Activated T-cell treated with anti-CD3 and anti-CD28 coated beads, Interleukin-2, amount 50 U/mL, for 24 hours (primary cell): ENCODE data around the gene AGPAT4.
"Not testable (repeated sequence)": the region's sequence is repeated elsewhere in the genome, so short reads cannot be mapped to it uniquely, and the experiment has no call there.

Experiments used
- DNase-seq: peaks from one replicate; pipeline ENCODE4 v3.0.0-alpha.2; 2020
- H3K27ac Mint-ChIP-seq: 2 replicates; pipeline ENCODE4 v1.8.0; 2020; ENCODE audit warnings: mild to moderate bottlenecking, mixed read lengths
- H3K27me3 Mint-ChIP-seq: 2 replicates; pipeline ENCODE4 v1.8.0; 2020; ENCODE audit warnings: mixed read lengths
- H3K36me3 Mint-ChIP-seq: 2 replicates; pipeline ENCODE4 v1.8.0; 2020; ENCODE audit warnings: low read depth, mixed read lengths
- H3K4me1 Mint-ChIP-seq: 2 replicates; pipeline ENCODE4 v1.8.0; 2020; ENCODE audit warnings: low read depth, mixed read lengths
- H3K4me3 Mint-ChIP-seq: 2 replicates; pipeline ENCODE4 v1.8.0; 2020; ENCODE audit warnings: mild to moderate bottlenecking, moderate library complexity, mixed read lengths
- H3K9me3 Mint-ChIP-seq: 2 replicates; pipeline ENCODE4 v1.8.0; 2020; ENCODE audit warnings: mixed read lengths

AGPAT4 gene

DNA sequence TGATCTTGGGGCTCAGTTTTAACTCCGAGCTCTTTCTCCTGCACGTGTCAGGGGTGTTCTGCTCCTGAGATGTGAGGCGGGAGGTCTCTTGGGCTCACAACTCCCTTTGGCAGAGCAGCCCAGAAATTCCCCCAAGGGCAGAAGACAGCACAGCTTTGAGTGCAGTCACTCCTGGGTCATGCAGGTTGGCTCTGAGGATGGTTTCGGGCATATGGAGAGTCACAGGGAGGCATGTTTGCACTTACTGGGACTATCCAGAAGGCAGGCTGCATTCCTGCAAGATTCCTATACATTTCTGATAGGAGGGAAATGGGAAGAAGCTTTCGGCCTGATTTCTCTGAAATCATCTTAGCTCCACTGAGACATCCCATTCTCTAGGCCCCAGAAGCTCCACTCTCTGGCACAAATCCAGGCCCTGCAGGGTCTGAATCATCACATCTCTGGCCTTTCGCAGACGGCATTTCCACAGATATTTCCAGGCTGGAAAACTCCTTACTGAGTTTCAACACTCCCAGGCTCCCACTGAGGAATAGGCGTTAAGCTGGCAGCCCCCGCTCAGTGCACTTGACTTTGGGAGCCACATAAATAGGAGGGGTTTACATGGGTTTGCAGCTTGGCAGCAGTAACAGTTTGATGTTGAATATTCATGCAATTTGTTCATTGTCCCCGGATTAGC lies 39.7 kb downstream of the AGPAT4 start:
- no peaks in the 10 kb centered on the region for H3K27me3 Mint-ChIP-seq
- no peak overlapping the region for H3K27ac Mint-ChIP-seq
- no peak overlapping the region for H3K4me3 Mint-ChIP-seq
- no peaks in the 10 kb centered on the region for H3K9me3 Mint-ChIP-seq
- H3K36me3 Mint-ChIP-seq: peaks cover 14% of the 10 kb centered on the region
- H3K4me1 Mint-ChIP-seq: peaks cover 22% of the 10 kb centered on the region
- no peak for DNase-seq

DNA sequence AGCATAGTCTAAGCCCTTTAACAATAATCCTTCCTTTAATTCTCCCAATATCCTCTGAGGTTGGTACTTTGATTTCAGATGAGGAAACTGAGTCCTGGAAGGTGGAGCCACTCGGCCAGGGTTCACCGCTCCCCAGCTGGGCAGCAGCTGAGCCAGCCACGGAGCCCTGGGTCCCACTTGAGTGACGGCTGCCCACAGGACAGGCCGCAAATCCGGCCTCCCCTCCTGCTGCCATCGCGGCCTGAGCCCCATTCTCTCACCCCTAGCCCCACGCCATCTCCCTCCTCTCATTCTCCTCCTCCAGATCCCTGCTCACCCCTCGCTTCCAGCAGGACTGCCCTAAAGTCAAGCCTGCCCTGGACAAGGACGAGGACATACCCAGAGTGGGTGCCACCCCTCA lies 41.4 kb downstream of the AGPAT4 start:
- no peak overlapping the region for H3K4me3 Mint-ChIP-seq
- H3K27ac Mint-ChIP-seq: no peak overlapping the region
- H3K36me3 Mint-ChIP-seq: peaks cover 20% of the 10 kb centered on the region
- H3K9me3 Mint-ChIP-seq: no peaks in the 10 kb centered on the region
- H3K27me3 Mint-ChIP-seq: no peaks in the 10 kb centered on the region
- no peak for DNase-seq
- peaks cover 28% of the 10 kb centered on the region for H3K4me1 Mint-ChIP-seq

DNA sequence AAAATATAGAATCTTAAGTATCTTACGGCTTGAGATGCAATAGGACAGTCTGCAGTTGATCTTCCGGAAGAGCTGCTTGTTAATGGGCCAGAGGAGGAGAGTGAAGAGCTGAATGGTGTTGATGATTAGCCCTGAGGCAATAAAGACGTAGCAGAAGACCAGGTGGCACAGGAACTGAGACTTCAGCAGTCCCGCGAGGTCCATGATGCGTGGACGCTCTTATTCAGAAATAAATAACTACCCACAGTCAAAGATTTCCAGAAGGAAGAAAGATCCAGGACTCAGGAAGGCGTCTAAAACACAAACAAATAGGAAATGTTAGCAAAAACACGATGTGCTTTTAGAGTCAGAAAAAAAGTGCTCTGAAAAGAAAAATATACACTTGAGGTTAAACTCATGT lies 41.9 kb downstream of the AGPAT4 start:
- DNase-seq: no peak
- no peak overlapping the region for H3K4me3 Mint-ChIP-seq
- peaks cover 32% of the 10 kb centered on the region for H3K4me1 Mint-ChIP-seq
- H3K27ac Mint-ChIP-seq: no peak overlapping the region
- H3K9me3 Mint-ChIP-seq: no peaks in the 10 kb centered on the region
- H3K36me3 Mint-ChIP-seq: peaks cover 21% of the 10 kb centered on the region
- H3K27me3 Mint-ChIP-seq: no peaks in the 10 kb centered on the region

DNA sequence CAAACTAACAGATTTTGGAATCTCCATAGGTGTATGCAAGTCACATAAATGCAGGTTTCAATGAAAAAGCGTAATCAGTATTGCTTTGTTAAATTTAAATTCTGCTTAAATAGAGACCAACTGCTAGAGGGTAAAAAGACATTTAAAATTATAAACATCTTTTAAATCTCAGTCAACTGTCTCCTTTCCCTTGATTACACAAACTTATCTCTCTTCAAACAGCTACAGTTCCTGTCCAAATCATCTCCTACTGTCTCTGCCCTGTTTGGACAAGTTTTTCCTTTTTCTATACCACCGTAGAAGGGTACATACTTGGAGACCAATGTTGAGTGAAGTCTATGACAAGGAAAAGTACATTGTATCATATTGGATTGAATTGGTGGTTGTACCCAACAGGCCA lies 43.5 kb downstream of the AGPAT4 start:
- Mint-ChIP-seq H3K9me3 (no peaks in the 10 kb centered on the region), H3K27ac (no peak overlapping the region), H3K36me3 (peaks cover 21% of the 10 kb centered on the region), H3K27me3 (no peaks in the 10 kb centered on the region), H3K4me1 (peaks cover 38% of the 10 kb centered on the region), H3K4me3 (no peak overlapping the region)
- DNase-seq: no peak

DNA sequence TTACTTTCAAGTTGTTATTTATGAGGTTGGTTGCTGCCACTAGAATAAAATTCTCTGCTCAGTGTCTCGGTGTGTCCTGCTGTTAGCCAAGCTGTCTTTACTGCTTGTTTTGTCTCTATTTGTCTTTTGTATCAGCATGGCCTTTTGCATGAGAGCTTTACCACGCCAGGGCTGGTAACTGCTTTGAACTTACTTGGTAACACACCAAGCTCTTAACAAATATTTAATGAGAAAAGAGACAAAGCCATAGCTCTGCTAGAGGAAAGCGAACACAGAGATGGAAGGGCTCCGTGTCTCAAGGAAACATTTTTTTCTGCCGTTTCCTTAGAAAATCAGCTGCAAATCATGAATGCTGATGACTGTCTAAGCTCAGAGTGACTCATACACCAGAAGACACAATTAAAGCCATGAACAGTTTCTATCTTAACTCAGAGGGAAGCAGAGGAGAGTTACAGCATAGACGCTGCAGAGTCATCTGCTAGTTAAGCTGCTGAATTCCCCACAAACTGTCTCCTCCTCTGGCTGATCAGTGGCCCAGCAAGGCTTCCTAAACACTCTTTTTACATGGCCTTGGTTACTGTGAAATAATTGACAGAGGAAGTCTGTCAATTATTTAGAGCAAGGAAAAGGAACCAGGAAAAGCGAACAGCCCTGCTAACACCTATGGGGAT lies 44.8 kb downstream of the AGPAT4 start:
- Mint-ChIP-seq H3K4me1 (peaks cover 45% of the 10 kb centered on the region), H3K27ac (peak overlapping the region; percentile 7), H3K36me3 (peaks cover 21% of the 10 kb centered on the region), H3K9me3 (peaks cover 4% of the 10 kb centered on the region), H3K4me3 (no peak overlapping the region), H3K27me3 (no peaks in the 10 kb centered on the region)
- DNase-seq: no peak

DNA sequence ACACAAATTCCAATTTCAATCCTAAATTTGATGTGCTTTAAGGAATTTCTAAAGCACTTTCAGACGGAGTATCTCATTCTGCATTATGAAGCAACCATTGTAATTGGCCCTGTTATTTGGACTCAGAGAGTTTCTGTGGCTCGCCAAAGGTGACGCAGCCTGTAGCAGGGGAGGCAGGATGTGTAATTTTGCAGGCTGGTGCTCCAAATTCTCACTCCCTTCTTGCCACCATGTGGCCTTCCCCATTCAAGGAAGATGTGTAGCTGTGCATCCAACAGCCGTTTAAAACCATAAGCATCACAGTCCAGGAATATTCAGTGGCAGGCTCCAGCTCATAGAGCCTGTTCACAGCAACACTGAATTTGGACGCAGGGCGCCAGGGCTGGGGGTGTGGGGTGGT lies 45.8 kb downstream of the AGPAT4 start:
- H3K27me3 Mint-ChIP-seq: no peaks in the 10 kb centered on the region
- H3K27ac Mint-ChIP-seq: no peak overlapping the region
- H3K36me3 Mint-ChIP-seq: peaks cover 21% of the 10 kb centered on the region
- H3K4me3 Mint-ChIP-seq: no peak overlapping the region
- peaks cover 47% of the 10 kb centered on the region for H3K4me1 Mint-ChIP-seq
- no peak for DNase-seq
- H3K9me3 Mint-ChIP-seq: peaks cover 4% of the 10 kb centered on the region

DNA sequence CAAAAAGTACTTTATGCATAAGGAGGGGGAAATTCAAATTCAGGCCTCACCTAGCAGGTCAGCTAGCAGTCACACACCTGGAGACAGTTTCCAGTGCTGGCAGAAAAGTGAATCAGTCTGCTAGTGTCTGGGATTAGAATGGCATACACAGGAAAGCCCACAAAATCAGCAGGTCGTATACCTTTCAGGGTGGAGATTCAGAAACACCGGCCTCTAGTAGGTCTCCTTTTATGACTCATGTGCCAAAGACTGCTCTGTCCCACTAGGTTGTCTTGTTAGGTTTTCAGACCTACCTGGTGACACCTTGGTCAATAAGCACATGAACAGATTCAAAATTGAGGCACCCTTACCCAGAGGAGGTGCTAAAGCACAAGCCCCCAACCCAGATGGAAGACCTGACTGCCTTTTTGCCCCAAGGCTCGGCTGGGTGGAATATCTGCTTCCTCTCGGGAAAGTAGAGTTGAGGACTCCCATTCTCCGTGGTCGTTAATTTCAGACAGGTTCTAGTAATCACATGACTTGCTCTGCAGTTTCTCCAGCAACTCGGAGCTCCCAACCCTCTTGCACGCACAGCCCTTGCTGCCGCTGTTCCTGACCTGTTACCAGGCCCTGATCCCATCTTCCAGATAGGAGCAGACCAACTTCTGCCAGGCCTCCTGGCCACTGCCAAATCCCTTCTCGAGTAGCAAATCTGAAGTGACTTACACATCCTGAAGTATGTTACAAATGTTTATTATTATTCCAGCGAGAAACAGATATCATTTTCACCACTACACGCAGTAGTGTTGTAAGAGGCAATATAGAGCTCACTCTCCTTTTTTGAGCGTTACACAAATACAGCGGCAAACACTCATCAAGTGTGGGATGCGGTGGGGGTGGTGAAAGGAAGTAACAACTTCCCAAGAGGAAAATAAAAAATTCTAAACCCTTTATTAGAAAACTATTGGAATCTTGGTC lies 46.6 kb downstream of the AGPAT4 start:
- Mint-ChIP-seq H3K9me3 (peaks cover 4% of the 10 kb centered on the region), H3K4me3 (no peak overlapping the region), H3K36me3 (peaks cover 21% of the 10 kb centered on the region), H3K27me3 (no peaks in the 10 kb centered on the region), H3K4me1 (peaks cover 47% of the 10 kb centered on the region), H3K27ac (peak overlapping the region; percentile 86)
- DNase-seq: no peak

DNA sequence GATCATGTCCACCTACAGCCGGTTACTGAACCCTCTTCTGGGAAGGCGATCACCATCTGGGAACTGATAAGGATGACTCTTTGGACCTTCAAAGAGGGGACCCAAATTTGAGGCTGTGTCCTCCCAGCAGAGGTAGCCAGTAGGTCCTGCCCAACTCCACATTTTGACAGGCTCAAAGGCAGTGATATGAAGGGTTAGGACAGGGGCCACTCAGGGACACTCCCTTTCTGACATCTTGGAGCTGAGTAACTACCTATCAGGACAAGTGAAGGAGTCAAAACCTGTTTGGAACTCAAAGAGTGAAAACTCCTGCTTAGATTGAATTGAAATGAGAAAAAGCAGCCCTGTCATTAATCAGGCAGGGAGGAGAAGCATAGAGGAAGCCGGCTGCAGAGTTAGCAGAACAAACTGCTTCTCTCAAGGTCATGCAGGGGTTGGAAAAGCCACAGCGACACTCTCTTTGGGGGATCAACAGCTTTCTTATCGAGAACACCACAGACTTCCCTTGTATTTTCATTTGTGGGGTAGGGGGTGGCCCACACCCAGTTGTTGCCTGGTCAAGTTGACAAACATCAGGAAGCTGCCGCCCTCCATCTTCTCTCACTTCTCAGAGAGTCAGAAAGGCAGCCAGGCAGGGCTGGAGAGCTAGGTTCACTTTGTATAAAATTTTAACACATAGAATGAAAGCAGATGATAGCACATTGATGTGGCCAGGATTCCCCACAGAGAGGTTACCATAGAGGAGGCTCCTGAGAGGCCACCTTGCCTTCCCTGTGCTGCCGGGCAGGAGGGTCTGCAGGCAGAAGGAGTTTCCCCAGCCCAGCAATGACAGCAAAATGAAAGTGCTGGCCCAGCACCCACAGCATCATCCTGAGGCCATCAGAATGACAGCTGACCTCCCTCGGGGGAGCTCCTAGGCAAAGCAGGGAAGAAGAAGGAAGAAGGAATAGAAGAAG lies 47.6 kb downstream of the AGPAT4 start:
- H3K27ac Mint-ChIP-seq: peak overlapping the region; percentile 86
- H3K9me3 Mint-ChIP-seq: peaks cover 4% of the 10 kb centered on the region
- H3K4me1 Mint-ChIP-seq: peaks cover 47% of the 10 kb centered on the region
- H3K36me3 Mint-ChIP-seq: peaks cover 15% of the 10 kb centered on the region
- no peaks in the 10 kb centered on the region for H3K27me3 Mint-ChIP-seq
- peak overlapping the region; percentile 24 for H3K4me3 Mint-ChIP-seq
- no peak for DNase-seq

DNA sequence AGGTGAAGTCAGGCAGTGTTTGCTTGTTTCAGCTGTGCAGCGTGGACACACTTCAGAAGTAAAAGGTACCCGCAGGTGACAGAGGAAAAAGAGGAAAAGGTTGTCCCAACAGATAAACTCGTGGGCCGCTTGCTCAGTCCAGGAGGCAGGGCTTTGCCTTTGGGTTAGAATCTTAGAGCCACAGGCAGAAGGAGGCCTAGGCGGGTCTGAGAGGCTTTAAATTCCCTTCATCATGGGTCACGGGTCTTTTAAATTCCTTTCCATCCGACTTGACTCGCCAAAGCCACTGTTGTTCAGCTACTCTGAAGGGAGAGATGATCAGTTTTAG lies 48.2 kb downstream of the AGPAT4 start:
- no peak for DNase-seq
- Mint-ChIP-seq H3K27me3 (no peaks in the 10 kb centered on the region), H3K4me1 (peaks cover 47% of the 10 kb centered on the region), H3K4me3 (no peak overlapping the region), H3K36me3 (peaks cover 14% of the 10 kb centered on the region), H3K27ac (no peak overlapping the region), H3K9me3 (peaks cover 4% of the 10 kb centered on the region)

DNA sequence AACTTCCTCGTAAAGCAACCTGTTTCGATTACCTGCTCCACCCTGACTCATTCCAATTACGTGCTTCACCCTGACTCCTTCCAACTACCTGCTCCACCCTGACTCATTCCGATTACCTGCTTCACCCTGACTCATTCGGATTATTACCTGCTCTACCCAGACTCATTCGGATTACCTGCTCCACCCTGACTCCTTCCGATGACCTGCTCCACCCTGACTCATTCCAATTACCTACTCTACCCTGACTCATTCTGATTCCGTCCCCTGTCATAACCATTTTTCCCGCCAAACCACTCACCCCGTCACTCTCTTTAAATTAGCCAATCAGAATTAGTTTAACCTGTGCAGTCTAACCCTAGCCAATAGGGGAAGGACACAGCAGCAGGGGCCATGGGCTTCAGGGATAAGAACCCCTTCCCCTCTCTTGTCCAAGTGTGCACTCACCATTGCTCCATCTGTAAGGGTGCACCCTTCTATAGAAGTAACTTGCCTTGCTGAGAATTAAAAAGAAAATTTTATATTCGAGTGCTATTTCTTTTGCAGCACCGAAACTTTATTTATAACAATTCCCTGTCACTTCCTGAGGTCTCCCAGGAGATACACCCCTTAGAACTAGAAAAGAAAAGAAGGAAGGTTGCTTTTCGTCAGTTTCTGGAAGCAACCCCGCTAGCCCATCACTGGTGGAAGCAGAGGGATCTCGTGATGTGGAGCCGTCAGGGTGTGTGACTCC lies 48.7 kb downstream of the AGPAT4 start:
- Mint-ChIP-seq H3K27ac (peak overlapping the region; percentile 3), H3K4me1 (peaks cover 47% of the 10 kb centered on the region), H3K36me3 (peaks cover 13% of the 10 kb centered on the region)
- not testable (repeated sequence) for H3K27me3 Mint-ChIP-seq, DNase-seq, H3K9me3 Mint-ChIP-seq, H3K4me3 Mint-ChIP-seq

DNA sequence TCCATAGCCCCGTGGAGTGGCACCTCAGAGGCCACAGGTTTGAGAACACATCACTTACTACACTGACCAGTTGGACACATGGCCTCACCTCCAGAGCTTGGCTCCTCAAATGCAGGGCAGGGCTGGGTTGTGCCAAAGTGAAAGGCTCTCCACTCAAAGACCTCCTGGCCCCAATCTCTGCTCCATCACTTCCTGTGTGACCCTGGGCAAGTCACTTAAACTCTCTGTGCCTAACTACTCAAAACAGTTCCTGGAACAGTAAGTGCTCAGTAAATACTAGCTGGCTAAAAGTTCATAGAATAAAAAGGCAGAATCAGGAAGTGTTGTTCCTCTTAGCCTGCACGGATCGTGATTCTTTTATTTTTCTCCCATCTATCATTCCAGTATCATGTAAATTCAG lies 50.2 kb downstream of the AGPAT4 start:
- H3K4me3 Mint-ChIP-seq: no peak overlapping the region
- no peak overlapping the region for H3K27ac Mint-ChIP-seq
- peaks cover 8% of the 10 kb centered on the region for H3K36me3 Mint-ChIP-seq
- no peak for DNase-seq
- H3K27me3 Mint-ChIP-seq: no peaks in the 10 kb centered on the region
- peaks cover 36% of the 10 kb centered on the region for H3K4me1 Mint-ChIP-seq
- H3K9me3 Mint-ChIP-seq: peaks cover 4% of the 10 kb centered on the region

DNA sequence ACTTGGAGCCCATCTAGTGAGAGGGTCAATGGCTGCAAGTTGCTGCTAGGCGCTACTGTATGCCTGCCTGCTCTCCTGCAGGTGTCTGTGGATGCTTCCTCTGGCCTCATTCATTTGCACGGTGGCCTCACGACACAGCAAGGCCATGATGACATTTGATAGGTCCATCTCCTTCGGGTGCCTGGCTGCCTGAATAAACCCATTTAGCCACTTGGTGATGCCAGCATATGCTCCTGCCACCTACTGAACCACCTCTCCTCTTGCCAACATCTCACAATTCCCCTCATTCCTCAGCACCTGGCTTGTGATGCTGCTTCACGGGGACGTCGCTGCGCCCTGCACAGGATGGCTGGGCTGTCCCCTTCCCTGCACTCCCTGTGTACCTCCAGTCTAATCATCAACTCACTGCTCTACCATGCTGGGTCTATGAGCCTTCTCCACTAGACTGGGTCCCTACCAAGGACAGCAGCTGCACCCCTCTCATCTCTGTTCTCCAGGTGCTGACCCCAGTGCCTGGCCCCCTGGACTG lies 51.1 kb downstream of the AGPAT4 start:
- Mint-ChIP-seq H3K27me3 (no peaks in the 10 kb centered on the region), H3K27ac (no peak overlapping the region), H3K9me3 (peaks cover 4% of the 10 kb centered on the region), H3K4me3 (no peak overlapping the region), H3K36me3 (peaks cover 7% of the 10 kb centered on the region), H3K4me1 (peaks cover 30% of the 10 kb centered on the region)
- no peak for DNase-seq

DNA sequence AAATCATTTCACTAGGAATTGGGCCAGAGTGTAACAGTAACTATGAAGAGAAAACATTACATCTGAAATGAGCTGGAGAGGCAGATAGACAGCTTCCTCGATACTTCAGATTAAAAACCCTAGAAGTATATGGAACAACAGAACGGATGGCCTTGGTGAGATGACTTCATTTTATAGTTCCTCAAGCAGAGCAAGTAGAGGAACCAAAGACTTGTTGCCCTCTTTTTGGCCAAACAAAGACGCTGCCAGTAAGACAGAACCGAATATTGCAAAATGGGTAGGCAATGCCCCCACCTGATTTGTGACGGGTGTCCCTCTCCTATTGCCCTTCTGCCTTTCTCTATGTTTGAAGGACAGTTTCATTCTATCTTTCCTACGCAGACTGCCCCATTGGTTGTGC lies 53.5 kb downstream of the AGPAT4 start:
- Mint-ChIP-seq H3K27me3 (no peaks in the 10 kb centered on the region), H3K27ac (no peak overlapping the region), H3K36me3 (peaks cover 19% of the 10 kb centered on the region), H3K4me3 (no peak overlapping the region), H3K9me3 (peaks cover 7% of the 10 kb centered on the region), H3K4me1 (peaks cover 9% of the 10 kb centered on the region)
- DNase-seq: no peak
